DOHH2 (cell line): ENCODE results near the gene CRPPA.
"Not testable (repeated sequence)": the region's sequence is repeated elsewhere in the genome, so short reads cannot be mapped to it uniquely, and the experiment has no call there.

ENCODE experiments used
- H3F3A ChIP-seq: fragments of 200-600 bp; sonication (generic), shearing (Covaris generic); 2 replicates; pipeline ENCODE4 v1.6.0; 2016; ENCODE audit warnings: antibody characterized with exemption, mild to moderate bottlenecking; ENCODE audit not compliant: control insufficient read depth, insufficient read depth
- H3K27ac ChIP-seq: fragments of 200-600 bp; sonication (generic); 2 replicates; pipeline ENCODE4 v1.5.1; 2014; ENCODE audit warnings: low read depth, mild to moderate bottlenecking, low read length, moderate library complexity
- H3K27me3 ChIP-seq: fragments of 200-600 bp; sonication (generic); 2 replicates; pipeline ENCODE4 v1.6.1; 2014; ENCODE audit warnings: mild to moderate bottlenecking, low read length, mixed read lengths; ENCODE audit not compliant: control insufficient read depth
- H3K36me3 ChIP-seq: fragments of 200-600 bp; sonication (generic); 2 replicates; pipeline ENCODE4 v1.6.1; 2014; ENCODE audit warnings: mild to moderate bottlenecking, low read length, moderate library complexity, mixed read lengths; ENCODE audit not compliant: control insufficient read depth
- H3K4me1 ChIP-seq: fragments of 200-600 bp; sonication (generic); 2 replicates; pipeline ENCODE4 v1.6.1; 2014; ENCODE audit warnings: mild to moderate bottlenecking, low read length, mixed read lengths; ENCODE audit not compliant: control insufficient read depth
- H3K4me2 ChIP-seq: fragments of 200-600 bp; sonication (generic); 2 replicates; pipeline ENCODE4 v1.6.0; 2014; ENCODE audit warnings: mild to moderate bottlenecking, low read length, moderate library complexity
- H3K4me3 ChIP-seq: fragments of 200-600 bp; sonication (generic); 2 replicates; pipeline ENCODE4 v1.5.1; 2014; ENCODE audit warnings: mild to moderate bottlenecking, low read length, mixed read lengths
- H3K79me2 ChIP-seq: fragments of 200-600 bp; sonication (generic); 2 replicates; pipeline ENCODE4 v1.6.1; 2014; ENCODE audit warnings: mild to moderate bottlenecking, low read length, mixed read lengths; ENCODE audit not compliant: control insufficient read depth
- H3K9me2 ChIP-seq: fragments of 200-600 bp; sonication (generic); replicated peaks from 2 replicates; pipeline ENCODE4 v1.6.1; 2014; ENCODE audit warnings: mild to moderate bottlenecking, low read length, mixed read lengths; ENCODE audit not compliant: control insufficient read depth
- H3K9me3 ChIP-seq: fragments of 200-600 bp; sonication (generic); 2 replicates; pipeline ENCODE4 v1.6.1; 2014; ENCODE audit warnings: antibody characterized with exemption, low read length, mixed read lengths; ENCODE audit not compliant: control insufficient read depth, insufficient read depth
- H4K20me1 ChIP-seq: fragments of 200-600 bp; sonication (generic); 2 replicates; pipeline ENCODE4 v1.6.0; 2014; ENCODE audit warnings: low read depth, mild to moderate bottlenecking, antibody characterized with exemption, low read length, moderate library complexity; ENCODE audit not compliant: control insufficient read depth, insufficient read depth
- CTCF ChIP-seq: fragments of 200-600 bp; sonication (generic); IDR thresholded peaks from one replicate; pipeline ENCODE4 v1.5.1; 2014; ENCODE audit warnings: antibody characterized with exemption, mild to moderate bottlenecking, low read depth, low read length; ENCODE audit not compliant: poor library complexity, severe bottlenecking
- EZH2phosphoT487 ChIP-seq: fragments of 200-600 bp; sonication (generic); IDR thresholded peaks from 2 replicates; pipeline ENCODE4 v1.6.1; 2017; ENCODE audit warnings: borderline replicate concordance, mild to moderate bottlenecking, antibody characterized with exemption, low read length, moderate library complexity, mixed read lengths

The CRPPA gene

GRCh38 chr7:16463520-16463919, 42.2 kb upstream of the CRPPA start:
- Histone ChIP-seq H3K4me1 (no peaks in the 10 kb centered on the region), H3K36me3 (no peaks in the 10 kb centered on the region), H3K9me2 (no peaks in the 10 kb centered on the region), H3K9me3 (no peaks in the 10 kb centered on the region), H3K4me3 (no peak overlapping the region), H3F3A (no peaks in the 10 kb centered on the region), H3K79me2 (no peaks in the 10 kb centered on the region), H4K20me1 (no peaks in the 10 kb centered on the region), H3K27ac (no peak overlapping the region), H3K4me2 (no peak overlapping the region), H3K27me3 (peaks cover 9% of the 10 kb centered on the region)
- TF ChIP-seq CTCF (no peak), EZH2phosphoT487 (no peak)

GRCh38 chr7:16462431-16462889, 41.1 kb upstream of the CRPPA start:
- Histone ChIP-seq H3K27me3 (peaks cover 9% of the 10 kb centered on the region), H3K4me3 (no peak overlapping the region), H3K79me2 (no peaks in the 10 kb centered on the region), H3K4me2 (no peak overlapping the region), H3K9me2 (no peaks in the 10 kb centered on the region), H4K20me1 (no peaks in the 10 kb centered on the region), H3K36me3 (no peaks in the 10 kb centered on the region), H3K27ac (no peak overlapping the region), H3F3A (no peaks in the 10 kb centered on the region), H3K4me1 (no peaks in the 10 kb centered on the region), H3K9me3 (no peaks in the 10 kb centered on the region)
- TF ChIP-seq CTCF (no peak), EZH2phosphoT487 (no peak)

GRCh38 chr7:16460789-16461493, 39.6 kb upstream of the CRPPA start:
- Histone ChIP-seq H3F3A (no peaks in the 10 kb centered on the region), H3K79me2 (no peaks in the 10 kb centered on the region), H3K9me2 (no peaks in the 10 kb centered on the region), H3K27me3 (peaks cover 7% of the 10 kb centered on the region), H3K4me1 (no peaks in the 10 kb centered on the region), H3K4me3 (no peak overlapping the region), H3K36me3 (no peaks in the 10 kb centered on the region), H4K20me1 (no peaks in the 10 kb centered on the region), H3K9me3 (no peaks in the 10 kb centered on the region), H3K4me2 (no peak overlapping the region), H3K27ac (no peak overlapping the region)
- TF ChIP-seq EZH2phosphoT487, result no peak
- no peak for TF ChIP-seq CTCF

- not testable (repeated sequence) for H3F3A ChIP-seq, H3K4me3 ChIP-seq, H3K9me3 ChIP-seq, H3K4me1 ChIP-seq, H3K27me3 ChIP-seq, H3K79me2 ChIP-seq, H4K20me1 ChIP-seq, H3K9me2 ChIP-seq, H3K4me2 ChIP-seq, H3K36me3 ChIP-seq, H3K27ac ChIP-seq
Measured at GRCh38 chr7:16456303-16456702, 35.0 kb upstream of the CRPPA start.
